Epidermal melanocyte (primary cell): Measurements from ENCODE around the gene ATXN7L3B.

Experiments
- DNase-seq: peaks from one replicate; pipeline ENCODE4 v3.0.0; 2011; ENCODE audit warnings: low spot score; ENCODE audit not compliant: insufficient read length

Gene ATXN7L3B

GRCh38 chr12:74551291-74551690 lies 13.7 kb downstream of the ATXN7L3B start:
- no peak for DNase-seq

GRCh38 chr12:74552201-74552600 lies 14.6 kb downstream of the ATXN7L3B start:
- no peak for DNase-seq

GRCh38 chr12:74559728-74560127 lies 22.1 kb downstream of the ATXN7L3B start:
- no peak for DNase-seq

GRCh38 chr12:74563927-74564326 lies 26.3 kb downstream of the ATXN7L3B start:
- no peak for DNase-seq

- no peak for DNase-seq
These were observed 40.9 kb downstream of the ATXN7L3B start for GRCh38 chr12:74578486-74578885.

DNA sequence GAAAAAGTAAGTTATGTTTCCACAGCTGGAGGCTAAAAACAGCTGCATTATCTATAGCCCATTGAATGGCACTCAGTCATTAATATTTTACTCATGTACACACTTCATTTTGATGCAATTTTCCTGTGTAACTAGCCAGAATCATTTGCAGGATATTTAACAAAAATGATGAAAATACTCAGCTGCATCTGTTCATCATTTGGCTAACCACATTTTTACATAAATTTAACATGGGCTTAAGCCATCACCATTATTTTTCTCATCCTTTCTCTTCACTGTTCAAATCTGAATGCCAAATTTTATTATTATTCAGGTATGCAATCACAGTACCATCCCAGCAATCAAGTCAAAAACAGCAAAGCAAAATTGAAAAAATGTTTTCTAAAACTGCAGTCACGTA lies 41.8 kb downstream of the ATXN7L3B start:
- DNase-seq = no peak

DNA sequence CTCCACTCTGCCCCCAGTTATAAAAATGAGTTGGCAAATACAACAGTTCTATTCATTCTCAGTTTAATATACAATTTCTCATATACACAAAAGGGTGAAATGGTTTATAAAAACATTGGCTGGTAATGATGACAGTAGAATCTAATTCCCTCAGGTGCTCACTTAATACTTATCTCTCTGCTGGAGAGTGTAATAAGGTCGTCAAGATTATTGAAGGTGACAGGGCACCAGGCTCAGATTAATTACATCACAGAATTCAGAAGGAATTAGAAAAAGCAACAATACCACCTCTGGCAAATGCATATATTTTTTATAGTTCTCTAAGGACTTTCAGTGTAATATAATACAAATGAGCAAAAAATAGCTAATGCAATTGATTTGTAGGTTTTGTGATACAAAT lies 42.3 kb downstream of the ATXN7L3B start:
- no peak for DNase-seq

- DNase-seq = no peak
These were observed 43.8 kb downstream of the ATXN7L3B start for GRCh38 chr12:74581439-74581838.

- DNase-seq = no peak
These were observed 46.9 kb downstream of the ATXN7L3B start for GRCh38 chr12:74584483-74585062.

- DNase-seq = no peak
These were observed 48.6 kb downstream of the ATXN7L3B start for GRCh38 chr12:74586251-74586650.
